ENCODE results near the gene FAM219B. TPM values are rescaled to one million over a fixed set of nuclear protein-coding genes. Genes with fewer than 3 reads are reported as not detected.

Gene FAM219B
- total and polyA plus RNA-seq, 2 donors (not counting 1 experiment from before 2014, with no cell fraction given), result 80.2 to 109 TPM

DNA sequence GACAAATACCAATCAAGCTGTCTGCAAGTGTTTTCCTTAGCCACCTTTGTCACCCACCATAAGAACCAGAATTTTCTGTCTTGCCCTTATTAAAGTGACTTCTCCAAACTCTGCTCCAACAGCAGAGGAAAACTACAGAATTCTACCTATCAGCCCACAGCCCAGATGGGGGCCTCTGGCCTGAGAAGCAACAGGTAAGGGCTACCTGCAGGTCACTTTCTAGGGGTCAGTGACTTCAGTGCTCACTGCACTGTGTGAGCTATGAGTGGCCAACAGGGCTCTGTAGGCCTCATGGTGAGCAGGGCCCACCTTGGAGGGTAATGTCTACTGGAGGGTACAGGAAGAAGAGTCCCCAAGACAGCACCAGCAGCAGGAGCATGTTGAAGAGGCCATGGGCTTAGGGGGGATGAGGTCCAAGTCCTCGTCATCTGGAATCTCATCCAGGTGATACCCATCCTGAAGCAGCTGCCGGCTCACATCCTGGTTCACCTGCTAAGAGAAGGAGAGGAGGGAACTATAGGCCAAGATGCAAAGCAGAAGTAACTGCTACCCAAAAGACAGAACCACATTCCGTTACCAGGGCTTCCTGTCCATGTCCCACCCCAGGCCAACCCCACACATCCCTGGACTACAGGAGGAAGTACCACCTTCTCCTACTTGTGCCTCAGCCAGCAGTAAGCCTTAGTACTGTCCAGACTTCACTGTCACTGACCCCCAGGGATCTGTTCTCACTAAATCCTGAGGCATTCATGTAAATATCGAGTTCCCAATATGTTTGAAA, 4.2 kb downstream of the FAM219B start:
- Mint-ChIP-seq H3K27ac (peak overlapping the region; percentile 10), H3K4me3 (no peak overlapping the region), H3K4me1 (peaks cover 48% of the 10 kb centered on the region), H3K27me3 (no peaks in the 10 kb centered on the region), H3K9me3 (ENCODE audit: insufficient read depth) (no peaks in the 10 kb centered on the region)
- Histone ChIP-seq H3K4me2 (replicated peaks; ENCODE audit: low read depth, low read length, poor library complexity, severe bottlenecking) (no peak overlapping the region), H3K36me3 (replicated peaks in 1 of 2; ENCODE audit: control extremely low read depth in 1 of 2, control insufficient read depth in 1 of 2, extremely low read depth in 1 of 2, insufficient read depth in 2 of 2, low read length in 1 of 2) (peaks cover 0 to 51% of the 10 kb centered on the region in 2 experiments), H3K4me1 (ENCODE audit: control insufficient read depth in 2 of 2, insufficient read depth in 2 of 2, low read length in 2 of 2) (peaks cover 21 to 29% of the 10 kb centered on the region in 2 donors), H4K20me1 (ENCODE audit: control insufficient read depth, insufficient read depth, low read length, poor library complexity, severe bottlenecking) (peaks cover 7% of the 10 kb centered on the region), H3K79me2 (ENCODE audit: control insufficient read depth, insufficient read depth, low read length) (peaks cover 14% of the 10 kb centered on the region), H3K4me3 (ENCODE audit: control extremely low read depth in 1 of 5, extremely low read depth in 1 of 5, insufficient read depth in 1 of 5, low read depth in 2 of 5, low read length in 4 of 5) (no peak overlapping the region), H3K27ac (ENCODE audit: low read length in 2 of 2) (no peak overlapping the region), H3K27me3 (replicated peaks in 1 of 4; ENCODE audit: control extremely low read depth in 1 of 4, control insufficient read depth in 3 of 4, insufficient read depth in 4 of 4, low read length in 3 of 4) (no peaks in the 10 kb centered on the region), H3K9ac (ENCODE audit: low read length) (no peak overlapping the region), H3K9me3 (ENCODE audit: control extremely low read depth in 1 of 3, control insufficient read depth in 2 of 3, insufficient read depth in 1 of 3, low read length in 2 of 3) (no peaks in the 10 kb centered on the region), H2AFZ (ENCODE audit: insufficient read depth, low read depth, low read length, poor library complexity, severe bottlenecking) (no peak overlapping the region)
- ChIA-PET CTCF (interaction anchor here (0.6 to 7.2 kb wide), 51 partner anchors 7 to 549 kb away, joined by 3 to 108 read pairs (median 5); partner anchors contain the start of genes COX5A, MPI, SIN3A and ULK3), POLR2A (interaction anchor here (0.5 to 1.3 kb wide), 5 partner anchors 12 to 129 kb away, joined by 4 to 6 read pairs (median 4); partner anchors contain the start of genes COX5A and MPI)
- intact Hi-C loops (cut with micrococcal nuclease), result no loop called here
- TF ChIP-seq, protein P1, sequence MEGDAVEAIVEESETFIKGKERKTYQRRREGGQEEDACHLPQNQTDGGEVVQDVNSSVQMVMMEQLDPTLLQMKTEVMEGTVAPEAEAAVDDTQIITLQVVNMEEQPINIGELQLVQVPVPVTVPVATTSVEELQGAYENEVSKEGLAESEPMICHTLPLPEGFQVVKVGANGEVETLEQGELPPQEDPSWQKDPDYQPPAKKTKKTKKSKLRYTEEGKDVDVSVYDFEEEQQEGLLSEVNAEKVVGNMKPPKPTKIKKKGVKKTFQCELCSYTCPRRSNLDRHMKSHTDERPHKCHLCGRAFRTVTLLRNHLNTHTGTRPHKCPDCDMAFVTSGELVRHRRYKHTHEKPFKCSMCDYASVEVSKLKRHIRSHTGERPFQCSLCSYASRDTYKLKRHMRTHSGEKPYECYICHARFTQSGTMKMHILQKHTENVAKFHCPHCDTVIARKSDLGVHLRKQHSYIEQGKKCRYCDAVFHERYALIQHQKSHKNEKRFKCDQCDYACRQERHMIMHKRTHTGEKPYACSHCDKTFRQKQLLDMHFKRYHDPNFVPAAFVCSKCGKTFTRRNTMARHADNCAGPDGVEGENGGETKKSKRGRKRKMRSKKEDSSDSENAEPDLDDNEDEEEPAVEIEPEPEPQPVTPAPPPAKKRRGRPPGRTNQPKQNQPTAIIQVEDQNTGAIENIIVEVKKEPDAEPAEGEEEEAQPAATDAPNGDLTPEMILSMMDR (IDR thresholded peaks at IDR 0.05), result no peak
- no peak for TF ChIP-seq EZH2 (IDR thresholded peaks at IDR 0.05; ENCODE audit: borderline replicate concordance, insufficient read depth, low read depth, low read length, poor library complexity, severe bottlenecking)
- WGBS (ENCODE audit: insufficient coverage), result 54% methylated on average over 4 of the region's 4 CpGs
- no peak for DNase-seq
- ATAC-seq (ENCODE audit: low read depth), result no peak

All from B cell (primary cell).